Measurements from ENCODE around the gene KLK15. TPM values are rescaled to one million over a fixed set of nuclear protein-coding genes. Genes with fewer than 3 reads are reported as not detected.

Gene KLK15
- total and polyA plus RNA-seq, 2 of the 8 experiments (the other 6 are each of a cell fraction or from before 2014, with no cell fraction given): not detected

DNA sequence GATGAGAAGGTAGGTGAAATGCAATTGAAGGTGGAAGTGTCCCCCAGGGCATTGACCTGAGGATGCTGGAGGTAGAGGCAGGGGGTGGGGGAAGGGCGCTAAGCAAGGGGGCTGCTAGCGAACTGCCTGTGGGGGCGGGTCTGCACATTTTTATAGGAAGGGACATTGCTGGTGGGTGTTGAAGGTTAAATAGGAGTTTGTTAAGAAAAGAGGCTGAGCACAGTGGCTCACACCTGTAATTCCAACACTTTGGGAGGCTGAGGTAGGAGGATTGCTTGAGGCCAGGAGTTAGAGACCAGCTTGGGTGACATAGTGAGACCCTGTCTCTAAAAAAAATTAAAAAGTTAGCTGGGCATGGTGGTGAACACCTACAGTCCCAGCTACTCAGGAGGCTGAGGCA lies 48.7 kb downstream of the KLK15 start:
- Histone ChIP-seq H3K23ac (ENCODE audit: insufficient read length) (no peak overlapping the region), H4K91ac (replicated peaks; ENCODE audit: insufficient read length, low read length) (no peak overlapping the region), H3K79me2 (ENCODE audit: control insufficient read depth in 1 of 2, insufficient read depth in 2 of 2, low read length in 2 of 2) (no peaks in the 10 kb centered on the region), H3K4me3 (ENCODE audit: extremely low read depth in 1 of 4, insufficient read depth in 2 of 4, low read depth in 3 of 4, low read length in 4 of 4) (no peak overlapping the region), H3K56ac (replicated peaks; ENCODE audit: insufficient read length, low read depth, low read length) (no peak overlapping the region), H3K27ac (ENCODE audit: low read depth, low read length) (no peak overlapping the region), H2BK20ac (ENCODE audit: low read length) (no peak overlapping the region), H3K14ac (ENCODE audit: insufficient read length) (no peak overlapping the region), H3K23me2 (ENCODE audit: low read depth, low read length) (no peaks in the 10 kb centered on the region), H3K4me1 (replicated peaks in 1 of 4; ENCODE audit: control insufficient read depth in 3 of 4, insufficient read depth in 4 of 4, low read length in 3 of 4) (no peaks in the 10 kb centered on the region), H2AFZ (ENCODE audit: low read length) (no peak overlapping the region), H2BK5ac (ENCODE audit: low read depth, low read length) (no peak overlapping the region), H3K9ac (replicated peaks in 1 of 4; ENCODE audit: extremely low read depth in 1 of 4, low read depth in 3 of 4, low read length in 3 of 4) (no peak overlapping the region), H2BK120ac (replicated peaks; ENCODE audit: low read depth, low read length) (no peak overlapping the region), H2BK15ac (ENCODE audit: low read length) (no peak overlapping the region), H3K36me3 (ENCODE audit: control insufficient read depth in 2 of 4, insufficient read depth in 4 of 4, low read length in 3 of 4) (no peaks in the 10 kb centered on the region), H2BK12ac (ENCODE audit: low read depth, low read length) (no peak overlapping the region), H3K18ac (ENCODE audit: extremely low read depth, low read length) (no peak overlapping the region), H3K27me3 (replicated peaks in 1 of 4; ENCODE audit: control insufficient read depth in 3 of 4, extremely low read depth in 1 of 4, insufficient read depth in 3 of 4, low read length in 3 of 4) (peaks cover 0 to 17% (median 10%) of the 10 kb centered on the region in 4 experiments; a peak in 4 of 7 replicates), H3K9me3 (ENCODE audit: insufficient read depth in 2 of 2, low read depth in 1 of 2, low read length in 1 of 2) (no peaks in the 10 kb centered on the region), H4K5ac (ENCODE audit: insufficient read length, low read depth, low read length) (no peak overlapping the region), H2AK5ac (ENCODE audit: low read depth, low read length) (no peak overlapping the region), H4K20me1 (replicated peaks in 1 of 2; ENCODE audit: control insufficient read depth in 1 of 2, insufficient read depth in 2 of 2, low read length in 2 of 2) (peaks cover 2% of the 10 kb centered on the region in 2 experiments), H4K8ac (ENCODE audit: extremely low read depth, insufficient read depth, low read length) (no peak overlapping the region), H3K4me2 (ENCODE audit: insufficient read depth in 1 of 2, low read depth in 2 of 2, low read length in 2 of 2) (no peak overlapping the region), H3K79me1 (ENCODE audit: low read depth, low read length) (no peaks in the 10 kb centered on the region), H3K4ac (replicated peaks; ENCODE audit: insufficient read length, low read depth, low read length) (no peak overlapping the region)
- FAIRE-seq (no peak), DNase-seq (ENCODE audit: low read depth in 1 of 2, low spot score in 2 of 2) (no peak)
- ChIA-PET POLR2A (ENCODE audit: partially characterized antibody) (interaction anchor here (0.6 to 9.7 kb wide), 7 partner anchors 9 to 233 kb away, joined by 3 to 110 read pairs (median 4); partner anchors contain the start of genes ACP4 and CLEC11A), CTCF (ENCODE audit: partially characterized antibody) (interaction anchor here (0.9 to 10.2 kb wide), 12 partner anchors 8 to 247 kb away, joined by 3 to 170 read pairs (median 8); partner anchors contain the start of genes CLEC11A and SHANK1)
- TF ChIP-seq KDM1A (IDR thresholded peaks at IDR 0.05; ENCODE audit: borderline replicate concordance, low read length) (no peak), SAP30 (IDR thresholded peaks at IDR 0.05; ENCODE audit: insufficient read depth, insufficient replicate concordance, low read length) (no peak), CEBPB (IDR thresholded peaks at IDR 0.05; ENCODE audit: low read depth, low read length) (no peak)
- TF ChIP-seq, protein P1, sequence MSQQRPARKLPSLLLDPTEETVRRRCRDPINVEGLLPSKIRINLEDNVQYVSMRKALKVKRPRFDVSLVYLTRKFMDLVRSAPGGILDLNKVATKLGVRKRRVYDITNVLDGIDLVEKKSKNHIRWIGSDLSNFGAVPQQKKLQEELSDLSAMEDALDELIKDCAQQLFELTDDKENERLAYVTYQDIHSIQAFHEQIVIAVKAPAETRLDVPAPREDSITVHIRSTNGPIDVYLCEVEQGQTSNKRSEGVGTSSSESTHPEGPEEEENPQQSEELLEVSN (IDR thresholded peaks at IDR 0.05): no peak
- 80% methylated on average over 1 of the region's 3 CpGs; no CpG with 5 or more reads in 1 of the 2 experiments for WGBS, 2 experiments (ENCODE audit: extremely low coverage in 1 of 2, insufficient coverage in 1 of 2, insufficient read length in 1 of 2, insufficient replicate concordance in 2 of 2, low coverage in 1 of 2, low lambda C conversion rate in 2 of 2, missing lambda C conversion rate in 1 of 2)

All from H1 (cell line).